NCI-H446 treated with DMSO at 0.1 percent for 48 hours (cell line): ENCODE measurements around the gene OR8H2.
"Not testable (repeated sequence)": the region's sequence is repeated elsewhere in the genome, so short reads cannot be mapped to it uniquely, and the experiment has no call there.

ENCODE experiments used
- DNase-seq: peaks from one replicate; lab custom pipeline; 2025; lab: John Stamatoyannopoulos, UW

Gene OR8H2

DNA sequence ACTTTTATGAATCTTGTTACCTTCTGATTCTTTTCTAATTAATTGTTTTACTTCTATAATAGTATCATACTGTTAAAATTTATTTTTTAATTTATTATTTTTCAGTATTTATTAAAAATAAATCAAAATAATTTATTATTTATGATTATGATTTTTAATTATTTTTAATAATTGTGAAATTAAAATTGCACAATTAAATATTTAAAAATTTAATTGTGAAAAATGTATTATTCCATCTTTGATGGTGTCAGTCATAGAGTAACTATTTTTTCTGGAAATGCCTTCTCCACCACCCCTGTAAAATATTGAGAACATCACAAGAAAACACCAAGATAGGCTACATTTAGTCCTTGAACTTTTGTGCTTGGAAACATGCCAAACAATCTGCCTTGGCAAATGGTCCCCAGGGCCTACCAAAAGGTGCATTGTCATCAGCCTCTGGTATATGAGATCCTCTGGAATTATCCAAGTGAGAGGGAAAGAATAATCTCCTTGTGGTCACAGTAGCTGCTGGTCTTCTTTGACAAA, at the start of gene OR8H2:
Gene OR8H2 (plus strand): TSS at position 478 of the 528 bp plus-strand sequence. CDS start 1,356 bp downstream, outside the sequence.
- no peak for DNase-seq

DNA sequence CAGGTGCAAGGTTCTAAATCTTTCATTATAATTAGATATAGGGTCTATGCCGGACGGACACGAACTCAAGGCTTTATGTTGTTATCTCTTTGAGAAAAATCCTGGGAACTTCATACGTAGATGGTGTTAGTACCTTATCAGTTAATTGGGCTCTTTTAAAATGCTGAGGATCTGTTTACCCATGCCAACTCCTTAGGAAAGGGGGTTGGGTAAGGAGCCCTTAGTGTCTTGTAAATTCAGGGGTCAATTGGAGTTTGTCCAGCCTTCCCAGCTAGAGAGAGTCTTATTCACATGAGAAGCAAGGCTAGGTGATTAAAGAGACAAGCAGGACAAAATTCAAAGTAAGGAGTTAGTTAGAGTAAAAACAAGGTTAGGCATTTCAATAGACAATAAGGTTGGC, 47.1 kb upstream of the OR8H2 start:
- not testable (repeated sequence) for DNase-seq

GRCh38 chr11:56057661-56058237, 45.7 kb upstream of the OR8H2 start:
- DNase-seq: not testable (repeated sequence)

GRCh38 chr11:56058260-56058780, 45.2 kb upstream of the OR8H2 start:
- DNase-seq: not testable (repeated sequence)

GRCh38 chr11:56066980-56067379, 36.5 kb upstream of the OR8H2 start:
- DNase-seq: no peak

- no peak for DNase-seq
Observed at GRCh38 chr11:56089697-56090096, 13.8 kb upstream of the OR8H2 start.

GRCh38 chr11:56093008-56093407, 10.5 kb upstream of the OR8H2 start, which contains the start of gene OR8I2:
OR8I2 (plus strand) TSS chr11:56093308; CDS start chr11:56093308, 0 bp downstream.
- DNase-seq: no peak

DNA sequence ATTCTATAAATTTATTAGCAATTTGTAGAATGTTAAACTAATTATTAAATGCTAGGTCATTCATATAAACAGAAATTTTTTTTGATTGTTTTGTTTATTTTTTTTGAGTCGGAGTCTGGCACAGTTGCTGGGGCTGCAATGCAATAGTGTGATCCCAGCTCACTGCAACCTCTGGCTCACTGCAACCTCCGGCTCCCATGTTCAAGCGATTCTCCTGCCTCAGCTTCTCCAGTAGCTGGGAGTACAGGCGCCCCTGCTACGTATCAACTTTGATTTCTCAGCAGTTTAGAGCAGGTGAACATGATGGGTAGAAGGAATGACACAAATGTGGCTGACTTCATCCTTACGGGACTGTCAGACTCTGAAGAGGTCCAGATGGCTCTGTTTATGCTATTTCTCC, 18.6 kb downstream of the OR8H2 start, which contains the start of gene OR8H3:
Gene OR8H3 (plus strand): TSS at position 301 of the 400 bp plus-strand sequence. CDS start 0 bp downstream, at position 301.
- no peak for DNase-seq

- no peak for DNase-seq
Observed at GRCh38 chr11:56140151-56140661, 36.7 kb downstream of the OR8H2 start, which contains the start of gene OR8J3. OR8J3 (minus strand) TSS chr11:56140201; CDS start chr11:56137718, 2,483 bp downstream.

DNA sequence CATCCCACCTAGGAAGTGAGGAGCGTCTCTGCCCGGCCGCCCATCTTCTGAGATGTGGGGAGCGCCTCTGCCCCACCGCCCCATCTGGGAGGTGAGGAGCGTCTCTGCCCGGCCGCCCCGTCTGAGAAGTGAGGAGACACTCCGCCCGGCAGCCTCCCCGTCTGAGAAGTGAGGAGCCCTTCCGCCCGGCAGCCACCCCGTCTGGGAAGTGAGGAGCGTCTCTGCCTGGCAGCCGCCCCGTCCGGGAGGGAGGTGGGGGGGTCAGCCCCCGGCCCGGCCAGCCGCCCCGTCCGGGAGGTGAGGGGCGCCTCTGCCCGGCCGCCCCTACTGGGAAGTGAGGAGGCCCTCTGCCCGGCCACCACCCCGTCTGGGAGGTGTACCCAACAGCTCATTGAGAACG, 40.2 kb downstream of the OR8H2 start:
- DNase-seq: not testable (repeated sequence)

GRCh38 chr11:56151376-56151775, 47.9 kb downstream of the OR8H2 start:
- no peak for DNase-seq

DNA sequence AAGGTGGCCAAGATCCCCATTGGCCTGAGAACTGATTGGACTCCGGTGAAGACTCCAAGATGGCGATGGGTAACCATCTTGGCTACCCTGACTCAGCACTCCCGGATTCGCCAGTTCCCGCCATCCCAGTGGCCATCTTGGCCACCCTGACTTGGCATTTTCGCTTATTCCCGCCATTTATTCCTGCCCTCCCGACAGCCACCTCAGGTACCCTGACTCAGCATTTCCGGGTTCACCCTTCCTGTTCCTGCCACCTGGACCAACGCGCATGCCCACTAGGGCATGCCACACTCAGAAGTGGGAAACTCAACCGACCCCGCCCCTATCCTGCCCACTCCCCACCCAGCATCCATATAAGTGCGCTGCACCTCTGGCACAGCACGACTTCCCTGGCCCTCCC, 48.8 kb downstream of the OR8H2 start:
- no peak for DNase-seq
